Left colon (tissue), 2 donors: ENCODE results near the gene CTBP1. TPM values are rescaled to one million over a fixed set of nuclear protein-coding genes. Genes with fewer than 3 reads are reported as not detected.

Source experiments
- ATAC-seq: fragments of 200-7000 bp; cut with Tn5 transposase; one replicate; pipeline ENCODE4 v1.9.1; 2020; ENCODE audit warnings: mild to moderate bottlenecking, moderate library complexity
- DNase-seq, 2 donors: peaks; one replicate each; pipeline ENCODE4 v3.0.0-alpha.2; 2020
- intact Hi-C, 2 donors: fragments of 100-400 bp; cut with DNase I in 1 of 2; cut with micrococcal nuclease in 1 of 2; formaldehyde crosslinking; loops; one replicate each; pipeline versions ENCODE4 v1.11.2 to v1.14.0; 2022; cut with DNase I, micrococcal nuclease
- total RNA-seq, 2 donors: library from RNA; stranded (reverse); fragmentation: NEBNext Ultra II Directional; extraction: Animal tissue kit (Norgen Biotek cat#: 25700); gene quantifications; one replicate each; pipeline ENCODE4 v1.2.1, GENCODE V29; 2021
- donor health status: DM: no; HTN: no; CAD: no.
- donor health status: DM: yes; HTN: yes; CAD: no.

CTBP1 gene
- total RNA-seq, 2 donors from 2014 or later, result 156 to 180 TPM

DNA sequence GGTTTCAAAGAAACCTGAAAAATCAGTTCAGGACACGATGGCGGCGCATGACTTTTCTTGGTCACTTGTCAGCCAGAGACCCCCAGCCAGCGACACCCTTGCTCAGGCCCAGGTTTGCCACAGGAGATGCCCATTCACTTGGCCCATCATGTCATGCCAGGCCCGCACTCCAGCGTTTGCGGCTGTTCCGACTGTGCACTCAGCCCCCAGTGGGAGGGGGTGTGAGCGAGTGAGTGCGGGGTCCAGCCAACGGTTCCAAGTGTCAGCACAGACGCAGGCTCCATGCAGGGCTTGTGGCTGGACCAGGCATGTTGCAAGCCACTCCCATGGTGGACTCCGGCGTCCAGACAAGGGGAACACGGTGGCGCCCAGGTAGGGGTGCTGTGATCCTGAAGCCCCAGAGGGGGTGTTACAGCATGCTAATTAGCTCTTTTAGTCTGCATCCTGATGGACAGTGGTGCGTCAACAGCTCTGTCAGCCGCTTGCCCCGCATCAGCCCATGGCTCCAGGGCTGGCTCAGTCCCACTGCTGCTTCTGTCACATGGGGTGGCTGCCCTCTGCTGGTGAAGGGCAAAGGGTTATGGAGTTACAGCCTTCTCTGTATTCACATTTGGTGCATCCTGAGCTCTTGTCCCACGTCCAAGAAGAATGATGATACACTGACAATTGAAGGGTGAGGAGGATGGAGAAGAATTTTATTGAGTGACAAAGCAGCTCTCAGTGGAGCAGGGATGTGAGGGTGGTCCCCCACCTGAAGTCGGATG is 37.0 kb upstream of the CTBP1 start:
- intact Hi-C loops, result no loop called here
- ATAC-seq (no peak), DNase-seq (no peak)

GRCh38 chr4:1285151-1285789 is 36.3 kb upstream of the CTBP1 start:
- ATAC-seq, result no peak
- no peak for DNase-seq
- intact Hi-C loops, result no loop called here

GRCh38 chr4:1283711-1284110 is 34.8 kb upstream of the CTBP1 start:
- no peak for ATAC-seq
- intact Hi-C loops, result no loop called here
- no peak for DNase-seq

- no peak for DNase-seq
- intact Hi-C loops, result no loop called here
- ATAC-seq, result no peak
Observed at GRCh38 chr4:1279253-1279652, 30.3 kb upstream of the CTBP1 start.

- DNase-seq, result no peak
- intact Hi-C loops, result no loop called here
- no peak for ATAC-seq
Observed at GRCh38 chr4:1277667-1278665, 29.0 kb upstream of the CTBP1 start.

GRCh38 chr4:1276984-1277383 is 28.1 kb upstream of the CTBP1 start:
- DNase-seq (no peak), ATAC-seq (no peak)
- intact Hi-C loops, result no loop called here

- DNase-seq, result no peak
- intact Hi-C loops, result no loop called here
- no peak for ATAC-seq
Observed at GRCh38 chr4:1274871-1275270, 25.9 kb upstream of the CTBP1 start.

DNA sequence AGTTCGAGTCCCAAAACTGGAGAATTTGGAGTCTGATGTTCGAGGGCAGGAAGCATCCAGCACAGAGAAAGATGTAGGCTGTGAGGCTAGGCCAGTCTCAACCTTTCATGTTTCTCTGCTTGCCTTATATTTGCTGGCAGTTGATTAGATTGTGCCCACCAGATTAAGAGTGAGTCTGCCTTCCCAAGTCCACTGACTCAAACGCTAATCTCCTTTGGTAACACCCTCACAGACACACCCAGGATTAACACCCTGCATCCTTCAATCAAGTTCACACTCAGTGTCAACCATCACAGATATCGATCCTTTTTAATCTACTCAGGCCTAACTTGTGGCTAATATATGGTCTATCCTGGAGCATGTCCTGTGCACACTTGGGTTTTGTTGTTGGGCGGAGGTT is 22.8 kb upstream of the CTBP1 start:
- DNase-seq (no peak), ATAC-seq (no peak)
- intact Hi-C loops, result no loop called here

DNA sequence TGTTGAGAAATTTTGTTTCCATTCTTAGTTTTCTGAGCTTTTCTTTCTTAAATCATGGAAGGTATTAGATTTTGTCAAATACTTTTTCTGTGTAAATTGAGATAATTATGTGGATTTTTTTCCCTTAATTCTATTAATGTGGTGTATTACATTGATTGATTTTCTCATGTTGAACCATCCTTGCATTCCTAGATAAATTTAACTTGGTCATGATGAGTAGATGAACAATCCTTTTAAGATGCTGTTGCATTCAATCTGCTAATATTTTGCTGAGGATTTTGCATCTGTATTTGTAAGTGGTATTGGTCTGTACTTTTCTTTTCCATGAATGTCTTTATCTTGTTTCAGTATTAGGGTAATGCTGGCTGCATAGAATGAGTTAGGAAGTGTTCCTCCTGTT is 20.3 kb upstream of the CTBP1 start:
- intact Hi-C loops, result loop anchor here in 1 of 2 donors (10.0 kb wide), 2 partner anchors 76 to 134 kb away; partner anchors contain the start of gene UVSSA
- ATAC-seq (no peak), DNase-seq (no peak)

DNA sequence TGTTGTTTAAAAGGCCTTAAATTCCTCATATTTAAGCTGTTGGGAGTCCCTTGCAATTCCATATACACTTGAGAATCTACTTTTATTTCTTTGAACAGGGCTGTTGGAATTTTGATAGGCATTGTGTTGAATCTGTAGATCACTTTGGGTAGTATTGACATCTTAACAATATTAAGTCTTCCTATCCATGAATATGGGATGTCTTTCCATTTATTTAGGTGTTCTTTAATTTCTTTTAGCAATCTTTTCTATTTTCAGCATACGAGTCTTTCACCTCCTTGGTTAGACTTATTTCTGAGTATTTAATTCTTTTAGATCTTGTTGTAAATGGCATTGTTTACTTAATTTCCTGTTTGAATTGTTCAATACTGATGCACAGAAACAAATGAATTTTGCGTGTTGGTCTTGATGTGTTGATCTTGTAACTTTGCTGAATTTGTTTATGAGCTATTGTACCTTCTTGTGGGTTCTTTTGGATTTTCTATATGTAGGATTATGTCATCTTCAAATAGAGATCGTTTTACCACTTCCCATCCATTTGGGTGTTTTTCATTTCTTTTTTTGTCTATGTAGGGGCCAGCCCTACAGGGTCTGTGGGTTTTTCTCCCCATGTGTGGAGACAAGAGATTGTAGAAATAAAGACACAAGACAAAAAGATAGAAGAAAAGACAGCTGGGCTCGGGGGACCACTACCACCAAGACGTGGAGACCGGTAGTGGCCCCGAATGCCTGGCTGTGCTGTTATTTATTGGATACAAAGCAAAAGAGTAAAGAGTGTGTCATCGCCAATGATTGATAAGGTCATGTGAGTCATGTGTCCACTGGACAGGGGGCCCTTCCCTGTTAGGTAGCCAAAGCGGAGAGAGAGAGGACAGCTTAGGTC is 18.2 kb upstream of the CTBP1 start:
- intact Hi-C loops, result loop anchor here in 1 of 2 donors (10.0 kb wide), 2 partner anchors 78 to 132 kb away; partner anchors contain the start of gene UVSSA
- ATAC-seq (no peak), DNase-seq (no peak)

GRCh38 chr4:1265351-1265750 is 16.4 kb upstream of the CTBP1 start:
- intact Hi-C loops, result loop anchor here in 1 of 2 donors (10.0 kb wide), 2 partner anchors 79 to 131 kb away; partner anchors contain the start of gene UVSSA
- DNase-seq, result no peak
- no peak for ATAC-seq

GRCh38 chr4:1264942-1265341 is 16.0 kb upstream of the CTBP1 start:
- ATAC-seq, result no peak
- intact Hi-C loops, result loop anchor here in 1 of 2 donors (10.0 kb wide), 2 partner anchors 80 to 130 kb away; partner anchors contain the start of gene UVSSA
- no peak for DNase-seq

DNA sequence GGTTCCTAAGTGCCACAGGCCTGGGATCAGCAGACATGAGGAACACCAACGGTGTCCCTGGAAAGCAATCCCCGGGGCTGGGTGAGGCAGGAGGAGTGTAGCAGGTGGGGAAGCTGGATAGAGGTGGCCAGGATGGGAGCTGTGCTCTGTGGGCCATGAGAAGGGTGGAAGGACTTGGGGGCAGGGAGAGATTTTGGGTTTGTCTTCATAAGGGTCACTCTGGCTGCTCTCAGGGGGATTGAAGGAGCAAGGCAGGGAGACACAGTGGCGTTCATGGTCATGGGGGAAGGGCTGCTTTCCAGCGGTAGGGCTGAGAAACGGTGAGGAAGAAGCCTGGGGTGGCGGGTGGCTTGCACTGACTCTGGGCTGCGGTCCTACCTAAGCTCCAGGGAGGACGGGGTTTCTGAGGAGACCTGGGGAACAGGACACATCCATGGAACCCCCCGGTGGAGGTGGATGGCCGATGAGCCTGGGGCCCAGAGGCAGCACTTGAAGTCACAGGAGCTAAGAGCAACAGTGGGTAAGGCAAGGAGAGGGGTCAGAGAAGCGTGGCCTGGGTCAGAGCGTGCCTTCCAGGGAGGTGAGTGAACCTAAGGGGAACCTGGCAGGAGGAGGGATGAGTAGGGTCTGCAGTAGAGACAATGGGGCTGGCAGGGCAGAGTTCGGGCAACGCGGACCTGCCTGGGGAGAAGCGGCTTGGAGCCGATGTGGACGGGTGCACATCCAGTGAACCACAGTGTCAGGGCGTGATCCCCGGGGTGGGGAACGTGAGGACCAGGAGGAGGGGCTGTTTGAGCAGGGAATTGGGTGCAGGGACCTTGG is 12.4 kb upstream of the CTBP1 start:
- DNase-seq (no peak), ATAC-seq (no peak)
- intact Hi-C loops, result loop anchor here in 1 of 2 donors (10.0 kb wide), 2 partner anchors 83 to 127 kb away; partner anchors contain the start of gene UVSSA

DNA sequence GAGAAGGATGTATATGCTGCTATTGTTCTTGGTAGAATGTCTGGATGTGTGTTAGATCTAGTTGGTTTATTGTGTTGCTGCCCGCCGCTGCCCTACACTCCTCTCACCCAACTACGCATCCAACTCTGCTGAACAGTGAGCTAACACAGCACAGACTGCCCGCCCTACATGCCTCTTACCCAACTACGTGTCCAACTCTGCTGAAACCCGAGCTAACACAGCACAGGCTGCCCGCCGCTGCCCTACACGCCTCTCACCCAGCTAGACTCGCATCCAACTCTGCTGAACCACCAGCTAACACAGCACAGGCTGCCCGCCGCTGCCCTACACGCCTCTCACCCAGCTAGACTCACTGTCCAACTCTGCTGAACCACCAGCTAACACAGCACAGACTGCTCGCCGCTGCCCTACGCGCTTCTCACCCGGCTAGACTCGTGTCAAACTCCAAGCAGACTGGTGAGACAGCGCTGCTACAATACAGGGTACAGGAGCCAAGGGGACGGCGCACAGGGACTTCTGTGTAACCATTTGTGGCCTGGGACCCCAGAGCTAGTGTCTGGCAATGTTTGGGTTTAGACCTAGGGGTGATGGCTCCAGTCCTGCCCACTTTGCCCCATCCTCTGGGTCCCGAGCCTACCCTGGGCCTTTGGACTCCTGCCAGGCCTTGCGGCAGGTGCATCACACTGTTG is 11.6 kb upstream of the CTBP1 start:
- intact Hi-C loops, result loop anchor here in 1 of 2 donors (10.0 kb wide), 2 partner anchors 84 to 126 kb away; partner anchors contain the start of gene UVSSA
- ATAC-seq (no peak), DNase-seq (no peak)

- DNase-seq (no peak), ATAC-seq (no peak)
- intact Hi-C loops, result loop anchor here in 1 of 2 donors (10.0 kb wide), 2 partner anchors 85 to 125 kb away; partner anchors contain the start of gene UVSSA
Observed at GRCh38 chr4:1259966-1260365, 11.0 kb upstream of the CTBP1 start.

DNA sequence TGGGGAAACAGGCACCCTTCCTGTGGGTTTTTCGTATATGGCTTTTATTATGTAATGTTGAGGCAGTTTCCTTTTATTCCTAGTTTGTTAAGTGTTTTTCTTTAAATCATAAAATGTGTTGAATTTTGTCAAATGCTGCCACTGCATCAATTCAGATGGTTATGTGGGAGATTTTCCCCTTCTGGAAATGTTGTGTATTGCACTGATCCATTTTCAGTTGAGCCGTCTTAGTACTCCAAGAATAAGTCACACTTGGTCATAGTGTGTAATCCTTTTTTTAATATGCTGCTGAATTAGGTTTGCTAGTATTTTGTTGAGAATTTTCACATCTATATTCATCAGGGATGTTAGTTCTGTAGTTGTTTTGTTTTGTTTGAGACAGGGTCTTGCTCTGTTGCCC is 9.5 kb upstream of the CTBP1 start:
- DNase-seq (no peak), ATAC-seq (no peak)
- intact Hi-C loops, result no loop called here

DNA sequence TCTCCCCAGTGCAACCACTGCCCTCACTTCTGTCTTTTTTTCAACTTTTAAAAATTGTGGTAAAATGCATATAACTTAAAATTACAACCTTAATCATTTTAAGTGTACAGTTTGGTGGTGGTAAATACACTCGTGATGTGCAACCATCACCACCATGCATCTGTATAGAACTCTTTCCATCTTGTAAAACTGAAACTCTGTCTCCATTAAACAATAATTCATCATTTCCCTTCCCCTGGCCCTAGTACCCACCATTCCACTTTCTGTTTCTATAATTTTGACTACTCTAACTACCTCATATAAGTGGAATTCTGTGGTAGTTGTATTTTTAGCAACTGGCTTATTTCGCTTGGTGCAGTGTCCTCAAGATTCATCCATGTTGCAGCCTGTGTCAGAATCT is 6.8 kb upstream of the CTBP1 start:
- no peak for DNase-seq
- ATAC-seq, result no peak
- intact Hi-C loops, result no loop called here
